ENCODE measurements around the gene OCA2. TPM values are rescaled to one million over a fixed set of nuclear protein-coding genes. Genes with fewer than 3 reads are reported as not detected.

The OCA2 gene
- total RNA-seq, 2 experiments from 2014 or later = not detected

DNA sequence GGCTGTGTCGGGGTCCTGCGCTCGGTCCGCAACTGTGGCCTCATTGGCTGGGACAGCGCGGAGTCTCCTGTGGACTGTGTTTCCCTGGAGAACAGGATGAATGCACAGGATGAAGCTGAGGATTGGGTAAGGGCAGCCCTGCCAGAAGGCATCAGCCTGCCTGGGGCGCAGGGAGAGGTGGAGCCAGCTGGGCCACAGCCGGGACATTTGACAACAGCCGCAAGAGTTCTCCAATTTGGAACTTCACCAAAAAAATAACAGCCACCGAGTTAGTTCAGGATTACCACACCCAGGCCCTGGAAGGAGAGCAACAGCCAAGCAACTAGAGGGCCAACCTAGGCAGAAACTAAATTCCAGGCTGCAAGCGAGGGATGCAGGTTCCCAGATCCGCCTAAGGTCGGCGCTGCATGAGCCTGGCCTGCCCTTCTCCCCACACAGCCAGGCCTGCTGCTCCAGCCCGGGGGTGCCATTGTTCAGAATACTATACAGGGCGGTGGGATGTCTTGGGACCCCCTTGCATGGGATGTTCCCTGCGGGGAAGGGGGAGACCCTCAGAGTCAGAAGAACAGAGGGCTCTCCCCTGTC is 229.3 kb downstream of the OCA2 start:
- DNase-seq = no peak
- Mint-ChIP-seq H3K4me3 (no peak overlapping the region), H3K36me3 (ENCODE audit: low read depth) (no peaks in the 10 kb centered on the region), H3K27me3 (no peaks in the 10 kb centered on the region), H3K9me3 (ENCODE audit: low read depth) (no peaks in the 10 kb centered on the region), H3K27ac (no peak overlapping the region), H3K4me1 (no peaks in the 10 kb centered on the region)
- POLR2A ChIA-PET = no interaction called here
- CTCF ChIA-PET = no interaction called here
- ATAC-seq = no peak
- intact Hi-C loops (cut with DNase I, micrococcal nuclease) = no loop called here

DNA sequence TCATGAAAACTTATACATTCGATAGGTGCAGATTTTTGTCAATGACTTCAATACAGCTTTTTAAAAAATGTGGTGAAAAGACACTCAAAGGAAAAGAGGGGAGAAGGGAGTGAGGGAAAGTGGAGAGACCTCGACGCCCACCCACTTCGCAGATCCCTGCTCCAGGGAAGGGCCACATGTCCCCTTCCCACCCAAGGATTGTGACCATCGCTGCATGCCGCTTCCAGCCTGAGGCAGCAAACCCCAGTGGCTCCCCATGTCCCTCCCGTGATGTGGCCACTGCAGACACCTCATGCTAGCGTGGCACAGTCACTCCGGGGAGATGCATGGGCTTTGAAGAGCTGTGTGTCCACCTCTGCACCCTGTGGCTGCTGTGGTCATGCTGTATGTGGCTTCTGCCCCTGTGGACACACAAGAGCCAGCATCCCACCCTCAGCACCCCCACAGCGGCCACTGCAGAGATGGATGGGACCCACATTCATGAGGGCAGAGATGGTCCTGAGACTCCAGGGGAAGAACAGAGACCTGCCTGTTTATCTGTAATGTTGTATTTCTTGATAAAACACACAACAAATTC is 230.2 kb downstream of the OCA2 start:
- H3K27me3 Mint-ChIP-seq = no peaks in the 10 kb centered on the region
- no peak overlapping the region for H3K4me3 Mint-ChIP-seq
- POLR2A ChIA-PET = no interaction called here
- intact Hi-C loops (cut with DNase I, micrococcal nuclease) = no loop called here
- ATAC-seq (no peak), DNase-seq (no peak)
- CTCF ChIA-PET = no interaction called here
- H3K27ac Mint-ChIP-seq = no peak overlapping the region
- H3K9me3 Mint-ChIP-seq (ENCODE audit: low read depth) = no peaks in the 10 kb centered on the region
- H3K36me3 Mint-ChIP-seq (ENCODE audit: low read depth) = no peaks in the 10 kb centered on the region
- H3K4me1 Mint-ChIP-seq = no peaks in the 10 kb centered on the region

- CTCF ChIA-PET = no interaction called here
- ATAC-seq (no peak), DNase-seq (no peak)
- Mint-ChIP-seq H3K4me1 (no peaks in the 10 kb centered on the region), H3K9me3 (ENCODE audit: low read depth) (no peaks in the 10 kb centered on the region), H3K27me3 (no peaks in the 10 kb centered on the region), H3K27ac (no peak overlapping the region), H3K4me3 (no peak overlapping the region), H3K36me3 (ENCODE audit: low read depth) (no peaks in the 10 kb centered on the region)
- intact Hi-C loops (cut with DNase I, micrococcal nuclease) = no loop called here
- POLR2A ChIA-PET = no interaction called here
Observed at GRCh38 chr15:27867861-27868260, 231.3 kb downstream of the OCA2 start.

DNA sequence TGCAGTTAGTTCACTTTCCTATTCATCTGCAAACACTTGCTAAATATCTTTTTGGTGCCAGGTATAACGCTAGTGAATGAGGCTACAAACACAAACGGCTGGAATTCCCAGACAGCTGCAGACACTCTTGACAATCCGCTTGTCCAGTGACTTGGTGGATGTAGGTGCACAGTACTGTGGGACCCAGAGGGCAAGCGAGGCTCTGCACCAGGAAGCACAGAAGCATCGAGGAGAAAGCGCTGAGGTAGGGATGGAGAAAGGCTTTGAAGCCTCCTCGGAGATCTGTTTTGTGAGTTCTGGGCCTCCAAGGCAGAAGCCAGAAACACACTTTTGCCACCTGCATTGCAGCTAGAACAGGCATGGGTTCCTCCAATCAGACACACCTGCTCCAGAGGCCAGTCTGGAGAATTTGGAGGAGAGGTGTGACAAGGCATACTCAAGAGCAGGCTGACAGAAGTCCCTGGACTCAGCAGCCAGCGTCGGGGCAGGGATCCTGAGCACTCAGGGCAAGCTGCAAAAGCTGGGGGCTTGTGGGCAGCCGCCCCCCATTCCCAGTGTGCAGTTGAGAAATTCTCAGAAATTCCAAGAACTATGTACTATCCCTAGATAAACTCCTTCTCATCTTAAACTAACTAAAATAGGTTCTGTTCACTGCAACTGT is 232.5 kb downstream of the OCA2 start:
- Mint-ChIP-seq H3K27ac (no peak overlapping the region), H3K9me3 (ENCODE audit: low read depth) (peaks cover under 1% of the 10 kb centered on the region), H3K36me3 (ENCODE audit: low read depth) (no peaks in the 10 kb centered on the region), H3K4me3 (no peak overlapping the region), H3K27me3 (no peaks in the 10 kb centered on the region), H3K4me1 (no peaks in the 10 kb centered on the region)
- POLR2A ChIA-PET = no interaction called here
- intact Hi-C loops (cut with DNase I, micrococcal nuclease) = no loop called here
- DNase-seq (no peak), ATAC-seq (no peak)
- CTCF ChIA-PET = no interaction called here

DNA sequence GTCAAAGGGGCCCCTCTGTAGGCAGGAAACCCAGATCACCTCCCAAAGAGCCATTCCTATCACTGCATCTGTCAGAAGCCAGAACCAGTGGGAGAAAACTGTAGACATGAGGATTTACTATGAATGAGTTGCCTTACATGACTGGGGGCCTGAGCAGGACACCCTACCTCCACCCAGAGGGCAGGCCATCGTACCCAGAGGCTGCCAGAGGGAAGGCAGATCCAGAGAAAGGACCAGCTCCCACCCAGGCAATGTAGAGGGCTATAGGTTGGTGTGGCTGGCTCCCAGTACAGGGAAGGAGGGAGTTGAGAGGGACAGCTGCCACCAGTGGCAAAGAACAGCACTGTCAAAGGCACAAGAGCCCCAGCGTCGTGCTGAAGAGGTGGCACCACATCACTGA is 233.2 kb downstream of the OCA2 start:
- no peaks in the 10 kb centered on the region for H3K36me3 Mint-ChIP-seq (ENCODE audit: low read depth)
- ChIA-PET POLR2A (no interaction called here), CTCF (no interaction called here)
- no peak for ATAC-seq
- H3K27me3 Mint-ChIP-seq = no peaks in the 10 kb centered on the region
- intact Hi-C loops (cut with DNase I, micrococcal nuclease) = no loop called here
- H3K4me1 Mint-ChIP-seq = no peaks in the 10 kb centered on the region
- peaks cover 5% of the 10 kb centered on the region for H3K9me3 Mint-ChIP-seq (ENCODE audit: low read depth)
- no peak for DNase-seq
- H3K4me3 Mint-ChIP-seq = no peak overlapping the region
- no peak overlapping the region for H3K27ac Mint-ChIP-seq

DNA sequence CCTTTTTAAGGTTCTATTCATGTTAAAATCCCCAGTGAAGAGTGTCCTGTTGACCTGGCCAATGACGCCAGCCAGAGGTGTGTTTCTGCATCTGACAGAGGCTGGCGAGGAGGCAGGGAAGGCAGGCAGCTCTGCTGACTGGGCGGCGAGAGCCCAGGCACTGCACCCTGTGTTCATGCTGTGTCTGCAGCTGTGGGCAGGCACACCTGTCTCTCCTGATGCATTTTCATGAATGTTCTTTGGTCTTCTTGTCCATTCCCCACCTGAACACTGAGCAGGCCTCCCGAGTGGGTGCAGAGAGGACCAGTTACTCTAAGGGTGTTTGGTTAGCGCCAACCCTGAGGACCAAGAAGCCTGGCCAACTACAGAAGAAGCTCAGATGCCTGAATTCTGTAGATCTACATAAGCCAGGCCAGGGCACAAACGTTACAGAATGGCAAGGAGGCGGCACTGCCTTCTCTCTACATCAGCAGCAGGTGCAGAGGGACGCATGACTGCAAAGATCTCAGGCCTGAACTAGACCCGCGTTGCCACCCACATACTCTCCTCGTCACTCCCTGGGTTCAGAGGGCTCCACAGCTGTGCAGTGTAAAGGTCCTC is 233.7 kb downstream of the OCA2 start:
- H3K4me1 Mint-ChIP-seq = no peaks in the 10 kb centered on the region
- H3K27ac Mint-ChIP-seq = no peak overlapping the region
- intact Hi-C loops (cut with DNase I, micrococcal nuclease) = no loop called here
- ChIA-PET CTCF (no interaction called here), POLR2A (no interaction called here)
- ATAC-seq = no peak
- no peaks in the 10 kb centered on the region for H3K36me3 Mint-ChIP-seq (ENCODE audit: low read depth)
- H3K27me3 Mint-ChIP-seq = no peaks in the 10 kb centered on the region
- H3K9me3 Mint-ChIP-seq (ENCODE audit: low read depth) = peaks cover 8% of the 10 kb centered on the region
- DNase-seq = no peak
- no peak overlapping the region for H3K4me3 Mint-ChIP-seq

GRCh38 chr15:27864719-27865118 is 234.4 kb downstream of the OCA2 start:
- H3K9me3 Mint-ChIP-seq (ENCODE audit: low read depth) = peaks cover 8% of the 10 kb centered on the region
- no peak for ATAC-seq
- intact Hi-C loops (cut with DNase I, micrococcal nuclease) = no loop called here
- no peak overlapping the region for H3K27ac Mint-ChIP-seq
- no peak for DNase-seq
- no peak overlapping the region for H3K4me3 Mint-ChIP-seq
- H3K36me3 Mint-ChIP-seq (ENCODE audit: low read depth) = no peaks in the 10 kb centered on the region
- H3K27me3 Mint-ChIP-seq = no peaks in the 10 kb centered on the region
- ChIA-PET POLR2A (no interaction called here), CTCF (no interaction called here)
- H3K4me1 Mint-ChIP-seq = no peaks in the 10 kb centered on the region

DNA sequence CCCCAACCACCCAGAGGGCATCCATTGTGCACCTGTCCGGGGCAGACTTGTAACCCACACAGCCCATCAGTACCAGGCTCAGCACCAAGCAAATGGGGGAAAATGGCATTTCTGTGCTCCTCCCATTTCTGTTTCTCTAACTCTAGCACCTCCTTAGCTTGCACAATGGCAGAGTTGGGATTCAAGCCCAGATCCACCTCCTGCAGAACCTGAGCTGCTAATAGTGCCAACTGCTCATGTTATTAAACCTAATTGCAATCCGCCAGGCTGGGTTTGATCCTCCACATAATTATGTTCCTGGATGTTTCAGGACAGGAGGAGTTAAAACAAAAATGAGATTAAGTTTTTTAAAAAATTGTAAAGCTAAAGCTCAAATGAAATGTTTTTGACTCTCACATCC is 235.0 kb downstream of the OCA2 start:
- ChIA-PET CTCF (no interaction called here), POLR2A (no interaction called here)
- ATAC-seq (no peak), DNase-seq (no peak)
- no peaks in the 10 kb centered on the region for H3K36me3 Mint-ChIP-seq (ENCODE audit: low read depth)
- H3K27me3 Mint-ChIP-seq = no peaks in the 10 kb centered on the region
- no peak overlapping the region for H3K4me3 Mint-ChIP-seq
- H3K9me3 Mint-ChIP-seq (ENCODE audit: low read depth) = peaks cover 8% of the 10 kb centered on the region
- H3K4me1 Mint-ChIP-seq = no peaks in the 10 kb centered on the region
- H3K27ac Mint-ChIP-seq = no peak overlapping the region
- intact Hi-C loops (cut with DNase I, micrococcal nuclease) = no loop called here

GRCh38 chr15:27863000-27863399 is 236.1 kb downstream of the OCA2 start:
- H3K9me3 Mint-ChIP-seq (ENCODE audit: low read depth) = peaks cover 8% of the 10 kb centered on the region
- POLR2A ChIA-PET = no interaction called here
- no peaks in the 10 kb centered on the region for H3K27me3 Mint-ChIP-seq
- H3K36me3 Mint-ChIP-seq (ENCODE audit: low read depth) = no peaks in the 10 kb centered on the region
- intact Hi-C loops (cut with DNase I, micrococcal nuclease) = no loop called here
- no peak overlapping the region for H3K27ac Mint-ChIP-seq
- DNase-seq (no peak), ATAC-seq (no peak)
- H3K4me1 Mint-ChIP-seq = no peaks in the 10 kb centered on the region
- no peak overlapping the region for H3K4me3 Mint-ChIP-seq
- CTCF ChIA-PET = no interaction called here

GRCh38 chr15:27861171-27861570 is 237.9 kb downstream of the OCA2 start:
- DNase-seq (no peak), ATAC-seq (no peak)
- ChIA-PET CTCF (no interaction called here), POLR2A (no interaction called here)
- no peaks in the 10 kb centered on the region for H3K4me1 Mint-ChIP-seq
- intact Hi-C loops (cut with DNase I, micrococcal nuclease) = no loop called here
- H3K27ac Mint-ChIP-seq = no peak overlapping the region
- peaks cover 13% of the 10 kb centered on the region for H3K9me3 Mint-ChIP-seq (ENCODE audit: low read depth)
- H3K36me3 Mint-ChIP-seq (ENCODE audit: low read depth) = no peaks in the 10 kb centered on the region
- H3K27me3 Mint-ChIP-seq = no peaks in the 10 kb centered on the region
- H3K4me3 Mint-ChIP-seq = no peak overlapping the region

DNA sequence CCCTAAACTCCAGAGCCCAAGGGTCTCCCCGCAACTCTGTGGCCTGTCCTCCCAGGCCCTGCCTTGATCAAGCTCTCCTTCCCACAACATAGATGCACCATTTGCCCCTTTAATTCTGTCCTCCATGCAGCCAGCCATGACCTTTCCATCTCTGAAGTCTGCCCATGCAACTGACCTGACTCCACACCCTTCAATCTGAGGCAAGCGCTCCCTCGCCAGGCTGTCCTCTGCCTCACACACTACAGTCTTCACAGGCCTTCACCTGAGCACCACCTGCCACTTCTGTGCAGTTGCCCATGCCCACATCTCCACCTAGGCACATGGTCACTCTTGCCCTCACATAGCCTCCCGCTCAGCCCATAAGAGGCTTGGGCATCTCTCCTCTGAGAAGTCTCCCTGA is 244.0 kb downstream of the OCA2 start:
- Mint-ChIP-seq H3K27me3 (no peaks in the 10 kb centered on the region), H3K27ac (no peak overlapping the region), H3K9me3 (ENCODE audit: low read depth) (peaks cover 10% of the 10 kb centered on the region), H3K4me1 (no peaks in the 10 kb centered on the region), H3K4me3 (no peak overlapping the region), H3K36me3 (ENCODE audit: low read depth) (no peaks in the 10 kb centered on the region)
- DNase-seq = no peak
- intact Hi-C loops (cut with DNase I, micrococcal nuclease) = no loop called here
- ChIA-PET POLR2A (no interaction called here), CTCF (interaction anchor here (0.5 kb wide), 1 partner anchor 1702 kb away, joined by 3 read pairs; no protein-coding TSS in a partner anchor)
- no peak for ATAC-seq

DNA sequence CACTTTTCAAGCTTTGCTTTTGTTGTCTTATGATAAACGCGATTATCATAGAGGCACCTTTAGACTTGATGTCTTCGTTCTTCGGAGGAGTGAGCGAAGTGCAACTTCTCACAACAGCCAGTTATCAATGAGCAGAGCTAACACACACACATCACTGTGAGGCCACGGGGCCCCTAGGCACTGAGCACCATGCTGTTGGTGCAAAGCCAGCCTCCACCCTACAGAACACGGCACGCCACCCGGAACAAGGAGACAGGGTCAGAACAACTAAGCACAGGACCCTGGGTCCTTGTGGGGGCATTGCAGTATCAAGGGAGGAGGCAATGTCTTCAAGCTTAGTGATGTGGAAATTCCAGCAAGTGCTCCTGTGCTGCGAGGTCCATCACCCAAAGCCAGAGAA is 244.5 kb downstream of the OCA2 start:
- Mint-ChIP-seq H3K36me3 (ENCODE audit: low read depth) (no peaks in the 10 kb centered on the region), H3K4me3 (no peak overlapping the region), H3K9me3 (ENCODE audit: low read depth) (peaks cover 10% of the 10 kb centered on the region), H3K27ac (no peak overlapping the region), H3K4me1 (no peaks in the 10 kb centered on the region), H3K27me3 (no peaks in the 10 kb centered on the region)
- CTCF ChIA-PET = no interaction called here
- no peak for DNase-seq
- POLR2A ChIA-PET = no interaction called here
- no peak for ATAC-seq
- intact Hi-C loops (cut with DNase I, micrococcal nuclease) = no loop called here

Measured in activated CD4-positive, alpha-beta T cell treated with anti-CD3 and anti-CD28 coated beads for 36 hours (primary cell).